CD14-positive monocyte (primary cell): ENCODE measurements around the gene KCNN3. TPM values are rescaled to one million over a fixed set of nuclear protein-coding genes. Genes with fewer than 3 reads are reported as not detected.

Experiments used
- DNase-seq, 3 donors: peaks; one replicate each; pipeline ENCODE4 v3.0.0-alpha.2; 2011 to 2022
- H2AFZ ChIP-seq: 2 replicates; pipeline ENCODE4 v1.6.0; 2012; ENCODE audit warnings: mild to moderate bottlenecking, low read depth, low read length, inconsistent platforms; ENCODE audit not compliant: insufficient read depth, poor library complexity, severe bottlenecking
- H3K27ac ChIP-seq, 2 donors: 1 replicate in 1 of 2; 2 replicates in 1 of 2; pipeline ENCODE4 v1.5.1; 2012 to 2013; ENCODE audit warnings: low read length in 2 of 2, control low read depth in 1 of 2, inconsistent platforms in 1 of 2, low read depth in 1 of 2, mild to moderate bottlenecking in 1 of 2
- H3K27me3 ChIP-seq, 2 donors: one replicate each; pipeline versions ENCODE4 v1.6.0 to v1.6.1; 2011 to 2013; ENCODE audit warnings: low read length in 2 of 2; ENCODE audit not compliant: control insufficient read depth in 2 of 2, insufficient read depth in 2 of 2
- H3K36me3 ChIP-seq, 2 donors: replicated peaks in 1 of 2; 1 replicate in 1 of 2; 2 replicates in 1 of 2; pipeline versions ENCODE4 v1.5.1 to v1.6.1; 2012 to 2013; ENCODE audit warnings: low read length in 2 of 2, control low read depth in 1 of 2, inconsistent platforms in 1 of 2, mild to moderate bottlenecking in 1 of 2; ENCODE audit not compliant: insufficient read depth in 2 of 2, control insufficient read depth in 1 of 2
- H3K4me1 ChIP-seq, 2 donors: 1 replicate in 1 of 2; 2 replicates in 1 of 2; pipeline versions ENCODE4 v1.5.1 to v1.6.1; 2012 to 2013; ENCODE audit warnings: low read length in 2 of 2, control low read depth in 1 of 2, inconsistent platforms in 1 of 2, mild to moderate bottlenecking in 1 of 2, moderate library complexity in 1 of 2; ENCODE audit not compliant: insufficient read depth in 2 of 2, control insufficient read depth in 1 of 2
- H3K4me2 ChIP-seq: replicated peaks from 2 replicates; pipeline ENCODE3; 2012; ENCODE audit warnings: low read length, moderate library complexity, mild to moderate bottlenecking; ENCODE audit not compliant: poor library complexity, severe bottlenecking; ENCODE audit errors: extremely low read depth
- H3K4me3 ChIP-seq, 3 experiments: fragments of 200-600 bp in 1 of 3; sonication (generic) in 1 of 3; replicated peaks in 1 of 3; 1 replicate in 2 of 3; 2 replicates in 1 of 3; pipeline ENCODE4 v1.5.1; 2011 to 2013; ENCODE audit warnings: low read length in 3 of 3, mild to moderate bottlenecking in 3 of 3, control low read depth in 2 of 3, low read depth in 2 of 3, inconsistent platforms in 1 of 3, moderate library complexity in 1 of 3
- H3K79me2 ChIP-seq: 2 replicates; pipeline ENCODE4 v1.6.0; 2012; ENCODE audit warnings: mild to moderate bottlenecking, control low read depth, inconsistent platforms, low read length, moderate library complexity; ENCODE audit not compliant: insufficient read depth
- H3K9ac ChIP-seq: 2 replicates; pipeline ENCODE4 v1.6.0; 2017; ENCODE audit warnings: low read length, mild to moderate bottlenecking; ENCODE audit not compliant: insufficient read depth, poor library complexity, severe bottlenecking
- H3K9me3 ChIP-seq, 2 donors: replicated peaks in 1 of 2; 1 replicate in 1 of 2; 2 replicates in 1 of 2; pipeline versions ENCODE4 v1.5.1 to v1.6.1; 2012 to 2013; ENCODE audit warnings: low read length in 2 of 2, control low read depth in 1 of 2; ENCODE audit not compliant: control insufficient read depth in 1 of 2, insufficient read depth in 1 of 2
- H4K20me1 ChIP-seq: 2 replicates; pipeline ENCODE4 v1.6.0; 2012; ENCODE audit warnings: mild to moderate bottlenecking, low read length, control low read depth, moderate library complexity; ENCODE audit not compliant: insufficient read depth
- H3K27ac Mint-ChIP-seq, 7 donors: one replicate each; pipeline ENCODE4 v1.8.0; 2020; ENCODE audit warnings: mild to moderate bottlenecking in 7 of 7, mixed read lengths in 7 of 7, moderate library complexity in 6 of 7, inconsistent platforms in 2 of 7
- H3K27me3 Mint-ChIP-seq, 3 donors: one replicate each; pipeline ENCODE4 v1.8.0; 2021 to 2022; ENCODE audit warnings: low read depth in 3 of 3, mild to moderate bottlenecking in 3 of 3, mixed read lengths in 3 of 3, moderate library complexity in 3 of 3, inconsistent platforms in 1 of 3
- H3K36me3 Mint-ChIP-seq, 2 donors: one replicate each; pipeline ENCODE4 v1.8.0; 2020; ENCODE audit warnings: mixed read lengths in 2 of 2, inconsistent platforms in 1 of 2, mild to moderate bottlenecking in 1 of 2
- H3K4me1 Mint-ChIP-seq: one replicate; pipeline ENCODE4 v1.8.0; 2020; ENCODE audit warnings: mild to moderate bottlenecking, mixed read lengths
- H3K4me3 Mint-ChIP-seq, 2 donors: one replicate each; pipeline ENCODE4 v1.8.0; 2020; ENCODE audit warnings: mild to moderate bottlenecking in 2 of 2, mixed read lengths in 2 of 2, moderate library complexity in 1 of 2
- H3K9me3 Mint-ChIP-seq, 7 donors: one replicate each; pipeline ENCODE4 v1.8.0; 2020 to 2022; ENCODE audit warnings: mixed read lengths in 7 of 7, mild to moderate bottlenecking in 6 of 7, moderate library complexity in 6 of 7, inconsistent platforms in 2 of 7
- WGBS: methylation state at CpG from one replicate; pipeline ENCODE4 v1.1.5; 2013; ENCODE audit warnings: missing lambda C conversion rate; ENCODE audit not compliant: insufficient coverage; 5-methylcytosine and 5-hydroxymethylcytosine counted together
- intact Hi-C, 2 donors: fragments of 100-400 bp; cut with micrococcal nuclease; formaldehyde crosslinking; loops; one replicate each; pipeline versions ENCODE4 v1.15.0 to v1.15.1; 2023
- polyA plus RNA-seq, 3 donors: library from polyadenylated mRNA; depleted of rRNA in 1 of 3; unstranded in 2 of 3; stranded (reverse) in 1 of 3; fragments of 300-500 nt in 2 of 3; fragments of >200 nt in 1 of 3; fragmentation: Illumina TruSeq in 2 of 3; gene quantifications; 1 replicate in 2 of 3; 2 replicates in 1 of 3; pipeline ENCODE4 v1.2.3, GENCODE V29; 2012 to 2021
- TF ChIP-seq, protein P1 (sequence below): fragments of 200-600 bp; IDR thresholded peaks from one replicate; pipeline ENCODE4 v1.8.0; 2022; ENCODE audit warnings: antibody characterized with exemption, mild to moderate bottlenecking

The KCNN3 gene
- polyA plus RNA-seq, 3 donors, result not detected

DNA sequence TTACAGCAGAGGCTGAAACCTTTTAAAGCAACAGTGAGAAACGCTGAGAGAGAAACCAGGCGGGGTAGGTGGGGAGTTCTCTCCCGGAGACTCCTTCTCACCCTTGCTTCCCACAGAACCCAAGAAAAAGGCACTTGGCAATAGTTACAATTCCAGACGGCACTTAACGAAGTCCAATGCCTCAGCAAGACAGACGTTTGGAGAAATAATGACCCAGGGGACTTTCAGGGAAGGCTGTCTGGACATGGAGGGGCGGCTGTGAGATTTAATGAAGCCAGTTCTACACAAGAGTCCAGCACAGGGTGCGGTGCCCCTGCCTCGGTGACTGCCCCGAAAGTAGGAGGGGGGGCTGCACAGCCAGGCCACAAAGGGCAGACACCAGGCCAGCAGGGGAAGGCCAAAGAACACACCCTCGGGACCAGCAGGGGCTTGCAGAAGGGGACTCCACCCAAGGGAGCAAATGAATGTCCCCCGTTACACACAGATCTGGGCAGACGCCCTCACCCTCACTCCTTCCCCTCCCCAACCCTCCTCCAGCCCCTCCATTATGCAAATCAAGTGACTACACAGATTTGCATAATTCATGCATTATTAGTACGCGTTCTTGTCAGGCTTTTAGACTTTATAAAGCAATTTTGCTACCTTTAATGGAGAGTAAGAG is 26.3 kb downstream of the KCNN3 start:
- H3K4me3 ChIP-seq, result no peak overlapping the region
- intact Hi-C loops, result no loop called here
- H3K27ac ChIP-seq, result no peak overlapping the region
- H2AFZ ChIP-seq, result no peak overlapping the region
- no peaks in the 10 kb centered on the region for H3K9me3 Mint-ChIP-seq
- DNase-seq, result no peak
- H3K4me3 Mint-ChIP-seq, result no peak overlapping the region
- TF ChIP-seq, protein P1, sequence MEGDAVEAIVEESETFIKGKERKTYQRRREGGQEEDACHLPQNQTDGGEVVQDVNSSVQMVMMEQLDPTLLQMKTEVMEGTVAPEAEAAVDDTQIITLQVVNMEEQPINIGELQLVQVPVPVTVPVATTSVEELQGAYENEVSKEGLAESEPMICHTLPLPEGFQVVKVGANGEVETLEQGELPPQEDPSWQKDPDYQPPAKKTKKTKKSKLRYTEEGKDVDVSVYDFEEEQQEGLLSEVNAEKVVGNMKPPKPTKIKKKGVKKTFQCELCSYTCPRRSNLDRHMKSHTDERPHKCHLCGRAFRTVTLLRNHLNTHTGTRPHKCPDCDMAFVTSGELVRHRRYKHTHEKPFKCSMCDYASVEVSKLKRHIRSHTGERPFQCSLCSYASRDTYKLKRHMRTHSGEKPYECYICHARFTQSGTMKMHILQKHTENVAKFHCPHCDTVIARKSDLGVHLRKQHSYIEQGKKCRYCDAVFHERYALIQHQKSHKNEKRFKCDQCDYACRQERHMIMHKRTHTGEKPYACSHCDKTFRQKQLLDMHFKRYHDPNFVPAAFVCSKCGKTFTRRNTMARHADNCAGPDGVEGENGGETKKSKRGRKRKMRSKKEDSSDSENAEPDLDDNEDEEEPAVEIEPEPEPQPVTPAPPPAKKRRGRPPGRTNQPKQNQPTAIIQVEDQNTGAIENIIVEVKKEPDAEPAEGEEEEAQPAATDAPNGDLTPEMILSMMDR, result no peak
- no peaks in the 10 kb centered on the region for H3K36me3 Mint-ChIP-seq
- no peaks in the 10 kb centered on the region for H3K27me3 ChIP-seq
- H3K27ac Mint-ChIP-seq, result no peak overlapping the region
- no peaks in the 10 kb centered on the region for H4K20me1 ChIP-seq
- H3K79me2 ChIP-seq, result no peaks in the 10 kb centered on the region
- H3K9ac ChIP-seq, result no peak overlapping the region
- no peaks in the 10 kb centered on the region for H3K4me1 ChIP-seq
- H3K27me3 Mint-ChIP-seq, result peaks cover 0 to 3% (median 3%) of the 10 kb centered on the region in 3 donors
- no peaks in the 10 kb centered on the region for H3K36me3 ChIP-seq
- no peaks in the 10 kb centered on the region for H3K9me3 ChIP-seq
- H3K4me2 ChIP-seq, result no peak overlapping the region
- WGBS, result 98% methylated on average over 7 of the region's 15 CpGs
- H3K4me1 Mint-ChIP-seq, result peaks cover 2% of the 10 kb centered on the region

DNA sequence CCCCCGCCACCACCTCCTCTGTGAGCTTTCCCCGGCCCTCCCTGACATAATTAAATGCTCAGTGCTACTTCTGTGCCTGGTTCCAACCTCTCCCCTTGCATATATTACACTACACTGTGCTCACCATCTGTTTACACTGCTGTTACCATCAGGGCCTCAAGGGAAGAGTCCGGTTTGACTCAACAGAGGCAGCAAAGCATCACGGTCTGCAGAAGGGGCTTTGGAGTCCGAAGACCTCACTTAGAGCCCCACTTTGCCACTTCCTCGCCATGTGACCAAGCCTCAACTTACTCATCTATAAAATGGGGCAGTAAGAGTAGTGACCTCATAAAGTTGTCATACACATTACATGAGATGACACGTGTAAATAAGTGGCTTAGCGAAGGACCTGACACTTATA is 27.4 kb downstream of the KCNN3 start:
- Mint-ChIP-seq H3K27ac (no peak overlapping the region), H3K9me3 (no peaks in the 10 kb centered on the region), H3K4me1 (peaks cover 2% of the 10 kb centered on the region), H3K27me3 (peaks cover 0 to 7% (median 3%) of the 10 kb centered on the region in 3 donors), H3K4me3 (no peak overlapping the region), H3K36me3 (no peaks in the 10 kb centered on the region)
- Histone ChIP-seq H3K4me1 (no peaks in the 10 kb centered on the region), H3K4me3 (no peak overlapping the region), H3K9ac (no peak overlapping the region), H3K27me3 (no peaks in the 10 kb centered on the region), H3K36me3 (no peaks in the 10 kb centered on the region), H3K79me2 (no peaks in the 10 kb centered on the region), H2AFZ (no peak overlapping the region), H3K4me2 (no peak overlapping the region), H3K9me3 (no peaks in the 10 kb centered on the region), H3K27ac (no peak overlapping the region), H4K20me1 (no peaks in the 10 kb centered on the region)
- TF ChIP-seq, protein P1, result no peak
- intact Hi-C loops, result no loop called here
- 90% methylated on average over 2 of the region's 8 CpGs for WGBS
- DNase-seq, result no peak
